HG02610 (cell line): Measurements from ENCODE around the gene CLK3.
"Not testable (repeated sequence)": the region's sequence is repeated elsewhere in the genome, so short reads cannot be mapped to it uniquely, and the experiment has no call there.

Source experiments
- ATAC-seq: cut with Tn5 transposase; IDR thresholded peaks from one replicate; pipeline ENCODE4 v1.9.1; 2021; ENCODE audit warnings: mild to moderate bottlenecking, moderate library complexity; ENCODE audit not compliant: unreplicated experiment

Gene CLK3

GRCh38 chr15:74615508-74616365 lies at the start of gene CLK3:
Gene CLK3, plus strand, starts transcription at chr15:74615836. Its CDS starts 3,361 bp downstream, at chr15:74619197.
- peak; percentile 80 for ATAC-seq

GRCh38 chr15:74568594-74568993 lies 47.0 kb upstream of the CLK3 start:
- no peak for ATAC-seq

- no peak for ATAC-seq
These were observed 45.9 kb upstream of the CLK3 start for GRCh38 chr15:74569731-74570070.

GRCh38 chr15:74571191-74571590 lies 44.4 kb upstream of the CLK3 start:
- no peak for ATAC-seq

- ATAC-seq = no peak
These were observed 41.6 kb upstream of the CLK3 start for GRCh38 chr15:74573987-74574386.

GRCh38 chr15:74578496-74578994 lies 37.1 kb upstream of the CLK3 start:
- ATAC-seq = no peak

- no peak for ATAC-seq
These were observed 36.6 kb upstream of the CLK3 start for GRCh38 chr15:74579001-74579400.

- ATAC-seq = no peak
These were observed 34.9 kb upstream of the CLK3 start for GRCh38 chr15:74580538-74581350.

- no peak for ATAC-seq
These were observed 31.4 kb upstream of the CLK3 start for GRCh38 chr15:74584204-74584603.

GRCh38 chr15:74584779-74585178 lies 30.9 kb upstream of the CLK3 start:
- ATAC-seq = no peak

- no peak for ATAC-seq
These were observed 30.4 kb upstream of the CLK3 start for GRCh38 chr15:74585191-74585590.

- ATAC-seq = no peak
These were observed 29.8 kb upstream of the CLK3 start for GRCh38 chr15:74585857-74586256.

GRCh38 chr15:74589826-74590225 lies 25.8 kb upstream of the CLK3 start:
- ATAC-seq = no peak

- no peak for ATAC-seq
These were observed 23.4 kb upstream of the CLK3 start for GRCh38 chr15:74592222-74592621.

GRCh38 chr15:74593122-74593521 lies 22.5 kb upstream of the CLK3 start:
- ATAC-seq = no peak

GRCh38 chr15:74594455-74594854 lies 21.2 kb upstream of the CLK3 start:
- no peak for ATAC-seq

- ATAC-seq = no peak
These were observed 20.4 kb upstream of the CLK3 start for GRCh38 chr15:74595271-74595670.

GRCh38 chr15:74596736-74597135 lies 18.9 kb upstream of the CLK3 start:
- ATAC-seq = not testable (repeated sequence)

- ATAC-seq = not testable (repeated sequence)
These were observed 18.4 kb upstream of the CLK3 start for GRCh38 chr15:74597146-74597705.

GRCh38 chr15:74598126-74598842 lies 17.4 kb upstream of the CLK3 start:
- peak; percentile 90 for ATAC-seq

GRCh38 chr15:74599156-74599555 lies 16.5 kb upstream of the CLK3 start:
- no peak for ATAC-seq
